Measurements from ENCODE around the gene KCNIP4.

- TF ChIP-seq MYC (IDR thresholded peaks at IDR 0.05; ENCODE audit: insufficient read depth, insufficient read length, insufficient replicate concordance, low read length, severe bottlenecking) (no peak), POLR2AphosphoS5 (IDR thresholded peaks at IDR 0.05; ENCODE audit: low read length) (no peak), MAX (IDR thresholded peaks at IDR 0.05; ENCODE audit: low read depth, low read length) (no peak), CREM (IDR thresholded peaks at IDR 0.05; ENCODE audit: low read depth) (no peak), REST (IDR thresholded peaks at IDR 0.05; ENCODE audit: low read depth, low read length) (no peak), ZSCAN29 (IDR thresholded peaks at IDR 0.05) (no peak), NFXL1 (IDR thresholded peaks at IDR 0.05; ENCODE audit: borderline replicate concordance) (no peak), TCF12 (IDR thresholded peaks at IDR 0.05; ENCODE audit: low read depth, low read length) (no peak), EP300 (IDR thresholded peaks at IDR 0.05; ENCODE audit: borderline replicate concordance in 1 of 2, control insufficient read depth in 1 of 2, low read depth in 2 of 2, low read length in 2 of 2) (no peak), HDAC6 (IDR thresholded peaks at IDR 0.05; ENCODE audit: unreplicated experiment) (no peak)
- TF ChIP-seq, protein P1, sequence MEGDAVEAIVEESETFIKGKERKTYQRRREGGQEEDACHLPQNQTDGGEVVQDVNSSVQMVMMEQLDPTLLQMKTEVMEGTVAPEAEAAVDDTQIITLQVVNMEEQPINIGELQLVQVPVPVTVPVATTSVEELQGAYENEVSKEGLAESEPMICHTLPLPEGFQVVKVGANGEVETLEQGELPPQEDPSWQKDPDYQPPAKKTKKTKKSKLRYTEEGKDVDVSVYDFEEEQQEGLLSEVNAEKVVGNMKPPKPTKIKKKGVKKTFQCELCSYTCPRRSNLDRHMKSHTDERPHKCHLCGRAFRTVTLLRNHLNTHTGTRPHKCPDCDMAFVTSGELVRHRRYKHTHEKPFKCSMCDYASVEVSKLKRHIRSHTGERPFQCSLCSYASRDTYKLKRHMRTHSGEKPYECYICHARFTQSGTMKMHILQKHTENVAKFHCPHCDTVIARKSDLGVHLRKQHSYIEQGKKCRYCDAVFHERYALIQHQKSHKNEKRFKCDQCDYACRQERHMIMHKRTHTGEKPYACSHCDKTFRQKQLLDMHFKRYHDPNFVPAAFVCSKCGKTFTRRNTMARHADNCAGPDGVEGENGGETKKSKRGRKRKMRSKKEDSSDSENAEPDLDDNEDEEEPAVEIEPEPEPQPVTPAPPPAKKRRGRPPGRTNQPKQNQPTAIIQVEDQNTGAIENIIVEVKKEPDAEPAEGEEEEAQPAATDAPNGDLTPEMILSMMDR (IDR thresholded peaks at IDR 0.05 in 2 of 3, conservative IDR thresholded peaks at IDR 0.05 in 1 of 3; ENCODE audit: control insufficient read depth in 2 of 3, extremely low read depth in 1 of 3, insufficient read depth in 1 of 3, low read depth in 3 of 3, low read length in 3 of 3): no peak
- TF ChIP-seq, protein P2, sequence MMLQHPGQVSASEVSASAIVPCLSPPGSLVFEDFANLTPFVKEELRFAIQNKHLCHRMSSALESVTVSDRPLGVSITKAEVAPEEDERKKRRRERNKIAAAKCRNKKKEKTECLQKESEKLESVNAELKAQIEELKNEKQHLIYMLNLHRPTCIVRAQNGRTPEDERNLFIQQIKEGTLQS (IDR thresholded peaks at IDR 0.05; ENCODE audit: borderline replicate concordance, extremely low read depth, low read depth, low read length): no peak
Observed at GRCh38 chr4:21738821-21739220, 209.8 kb downstream of the KCNIP4 start.

Measured in GM12878 (cell line).